ENCODE results near the gene ANKFN1. TPM values are rescaled to one million over a fixed set of nuclear protein-coding genes. Genes with fewer than 3 reads are reported as not detected.

ANKFN1 gene
- total RNA-seq, 6 experiments from 2014 or later: 0.07 to 0.81 (median 0.45) TPM

GRCh38 chr17:56310782-56311181, 157.5 kb downstream of the ANKFN1 start:
- Mint-ChIP-seq H3K4me3 (no peak overlapping the region), H3K4me1 (ENCODE audit: low read depth) (peaks cover 29% of the 10 kb centered on the region), H3K27me3 (ENCODE audit: insufficient read depth) (peaks cover 2% of the 10 kb centered on the region; the same call in 1 of the 2 replicates), H3K9me3 (no peaks in the 10 kb centered on the region), H3K36me3 (ENCODE audit: low read depth) (no peaks in the 10 kb centered on the region), H3K27ac (no peak overlapping the region)
- no peak for DNase-seq
- TF ChIP-seq CTCF (IDR thresholded peaks at IDR 0.05): no peak

GRCh38 chr17:56313201-56313600, 159.9 kb downstream of the ANKFN1 start:
- Mint-ChIP-seq H3K4me1 (ENCODE audit: low read depth) (peaks cover 53% of the 10 kb centered on the region), H3K36me3 (ENCODE audit: low read depth) (0 out of 2 replicates have a peak, but pooled peaks cover 4% of the 10 kb centered on the region)

GRCh38 chr17:56314026-56314425, 160.8 kb downstream of the ANKFN1 start:
- 0 out of 2 replicates have a peak, but pooled peaks cover 4% of the 10 kb centered on the region for H3K36me3 Mint-ChIP-seq (ENCODE audit: low read depth)
- no peak overlapping the region for H3K4me3 Mint-ChIP-seq
- H3K9me3 Mint-ChIP-seq: no peaks in the 10 kb centered on the region
- DNase-seq: no peak
- H3K27me3 Mint-ChIP-seq (ENCODE audit: insufficient read depth): no peaks in the 10 kb centered on the region; the same call in 1 of the 2 replicates
- no peak for TF ChIP-seq CTCF (IDR thresholded peaks at IDR 0.05)
- H3K27ac Mint-ChIP-seq: no peak overlapping the region
- H3K4me1 Mint-ChIP-seq (ENCODE audit: low read depth): peaks cover 61% of the 10 kb centered on the region

More at GRCh38 chr17:56313201-56313600, 159.9 kb downstream of the ANKFN1 start:
- Mint-ChIP-seq H3K9me3 (no peaks in the 10 kb centered on the region), H3K4me3 (no peak overlapping the region), H3K27me3 (ENCODE audit: insufficient read depth) (no peaks in the 10 kb centered on the region; the same call in 1 of the 2 replicates), H3K27ac (no peak overlapping the region)
- DNase-seq: no peak
- no peak for TF ChIP-seq CTCF (IDR thresholded peaks at IDR 0.05)

- peaks cover 69% of the 10 kb centered on the region for H3K4me1 Mint-ChIP-seq (ENCODE audit: low read depth)
- no peak for TF ChIP-seq CTCF (IDR thresholded peaks at IDR 0.05)
- H3K27ac Mint-ChIP-seq: no peak overlapping the region
- H3K27me3 Mint-ChIP-seq (ENCODE audit: insufficient read depth): no peaks in the 10 kb centered on the region; the same call in 1 of the 2 replicates
- no peak for DNase-seq
- H3K9me3 Mint-ChIP-seq: no peaks in the 10 kb centered on the region
- 0 out of 2 replicates have a peak, but pooled peaks cover 4% of the 10 kb centered on the region for H3K36me3 Mint-ChIP-seq (ENCODE audit: low read depth)
- no peak overlapping the region for H3K4me3 Mint-ChIP-seq
Observed at GRCh38 chr17:56314984-56315602, 161.8 kb downstream of the ANKFN1 start.

GRCh38 chr17:56316604-56317003, 163.3 kb downstream of the ANKFN1 start:
- no peak for DNase-seq
- Mint-ChIP-seq H3K4me1 (ENCODE audit: low read depth) (peaks cover 82% of the 10 kb centered on the region), H3K27ac (no peak overlapping the region), H3K9me3 (no peaks in the 10 kb centered on the region), H3K27me3 (ENCODE audit: insufficient read depth) (no peaks in the 10 kb centered on the region; the same call in 1 of the 2 replicates), H3K36me3 (ENCODE audit: low read depth) (0 out of 2 replicates have a peak, but pooled peaks cover 4% of the 10 kb centered on the region), H3K4me3 (no peak overlapping the region)
- TF ChIP-seq CTCF (IDR thresholded peaks at IDR 0.05): no peak

All from HFFc6 (cell line).